DMS 273 (cell line): Measurements from ENCODE around the gene CA5B.
A peak's percentile ranks its signal among the peaks of the same experiment; 100 is the strongest.
"Not testable (repeated sequence)": the region's sequence is repeated elsewhere in the genome, so short reads cannot be mapped to it uniquely, and the experiment has no call there.

Experiments used
- DNase-seq: peaks from one replicate; lab custom pipeline; 2025; ENCODE audit not compliant: unreplicated experiment; lab: John Stamatoyannopoulos, UW

The CA5B gene

GRCh38 chrX:15812192-15812938 is 74.3 kb downstream of the CA5B start:
- no peak for DNase-seq

DNA sequence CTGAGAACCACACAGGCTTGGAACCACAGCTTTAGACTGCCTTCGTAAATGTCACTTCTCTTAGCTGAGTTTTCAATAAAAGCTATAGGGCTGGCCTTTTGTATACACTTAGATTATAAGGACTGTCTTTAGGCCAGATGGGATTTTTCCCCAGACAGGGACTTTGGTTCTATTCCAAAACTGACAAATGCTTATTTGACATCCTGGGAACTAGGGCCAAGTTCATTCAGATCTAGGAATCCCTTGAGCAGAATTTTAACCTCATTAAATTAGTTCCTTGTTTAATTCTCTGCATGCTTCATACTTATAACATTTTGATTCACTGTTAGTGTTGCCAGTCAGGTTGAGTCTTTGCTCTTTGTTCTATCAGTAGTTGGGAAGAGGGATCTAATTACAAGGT is 75.3 kb downstream of the CA5B start:
- peak; percentile 6 for DNase-seq

- no peak for DNase-seq
Observed at GRCh38 chrX:15814771-15815365, 76.8 kb downstream of the CA5B start.

DNA sequence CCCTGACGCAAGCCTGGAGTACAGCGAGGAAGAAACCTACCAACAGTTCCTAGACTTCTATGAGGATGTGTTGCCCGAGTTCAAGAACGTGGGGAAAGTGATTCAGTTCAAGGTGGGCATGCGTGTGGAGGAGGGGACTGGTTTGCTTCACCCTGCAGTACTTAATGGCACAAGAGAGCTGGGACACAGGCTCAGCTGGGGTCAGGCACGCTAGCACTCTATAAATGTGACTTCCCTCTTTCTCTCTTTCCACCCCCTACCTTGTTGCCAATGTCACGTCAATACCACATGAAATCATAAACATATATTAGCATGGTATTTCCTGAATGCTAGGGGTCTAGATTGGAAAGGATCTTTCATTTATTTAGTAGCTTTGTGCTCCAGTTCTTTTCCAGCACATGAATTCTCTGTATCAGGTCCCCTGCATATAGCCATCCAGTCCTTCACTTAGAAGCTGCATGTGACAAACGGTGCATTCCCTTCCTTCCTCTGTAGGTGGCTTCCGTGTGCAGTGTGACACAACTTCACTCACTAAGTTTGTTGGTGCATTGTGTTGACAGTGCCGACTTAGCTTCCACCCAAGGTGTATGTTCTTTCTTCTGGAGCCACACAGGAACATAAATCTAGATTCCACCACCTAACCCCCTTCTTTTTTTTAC is 77.8 kb downstream of the CA5B start:
- peak; percentile 32 for DNase-seq

GRCh38 chrX:15816438-15816809 is 78.4 kb downstream of the CA5B start:
- no peak for DNase-seq

DNA sequence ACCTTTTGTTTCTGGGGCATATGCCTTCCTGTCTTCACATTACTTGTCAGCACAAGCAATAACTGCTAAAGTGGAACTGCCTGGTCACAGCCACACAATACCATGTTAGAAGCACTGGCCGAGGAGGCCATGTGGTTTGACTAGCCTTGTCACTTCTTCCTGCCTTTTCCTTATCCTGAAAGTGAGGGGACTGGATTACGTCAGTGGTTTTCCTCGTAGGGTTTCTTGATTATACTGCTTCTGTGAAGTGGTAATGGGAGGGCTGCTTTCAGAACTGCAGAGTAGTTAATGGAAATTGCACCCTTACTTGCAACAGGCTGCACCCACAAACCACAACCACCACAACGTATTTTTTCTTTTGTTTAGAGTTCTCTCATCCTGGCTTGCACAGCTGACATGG is 78.8 kb downstream of the CA5B start:
- no peak for DNase-seq

DNA sequence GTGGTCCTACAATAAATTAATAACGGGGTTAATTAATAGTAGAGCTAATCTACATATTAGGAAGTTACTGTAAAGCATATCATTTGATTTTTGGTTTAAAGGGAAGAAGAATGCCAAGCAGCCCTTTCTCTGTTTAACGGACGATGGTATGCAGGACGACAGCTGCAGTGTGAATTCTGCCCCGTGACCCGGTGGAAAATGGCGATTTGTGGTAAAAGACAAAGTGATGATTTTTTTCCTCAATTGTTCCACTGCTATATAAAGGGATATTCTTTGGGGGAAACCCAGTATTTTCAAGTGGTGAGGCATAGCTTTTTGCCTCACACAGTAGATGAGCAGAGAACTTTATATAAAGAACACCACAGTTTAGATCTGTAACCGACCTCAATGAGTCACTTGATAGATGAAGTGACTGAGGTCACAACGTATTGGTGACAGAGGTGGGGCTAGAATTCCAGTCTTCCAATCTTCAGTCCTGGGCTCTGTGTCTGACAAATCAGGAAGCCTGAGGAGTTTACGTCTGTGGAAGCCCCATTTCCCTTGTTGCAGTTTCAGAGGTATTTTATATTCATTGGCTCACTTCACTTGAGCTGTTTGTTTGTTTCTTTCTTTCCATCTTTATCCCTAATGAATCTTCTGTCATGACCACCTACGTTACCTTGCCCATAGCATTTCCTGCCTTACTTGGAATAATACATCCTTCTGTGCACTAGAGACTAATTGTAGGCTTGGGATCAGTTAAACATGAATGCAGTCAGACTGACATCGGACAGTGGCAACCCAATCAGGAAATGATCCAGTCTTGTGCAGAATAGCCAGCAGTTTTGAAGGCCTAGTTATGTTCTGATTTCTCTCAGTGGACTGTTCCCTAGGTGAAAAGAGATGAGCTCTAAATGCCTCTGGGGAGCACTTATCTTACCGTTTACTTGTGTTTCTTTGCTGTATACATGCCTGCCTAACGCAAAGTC is 82.3 kb downstream of the CA5B start:
- no peak for DNase-seq

DNA sequence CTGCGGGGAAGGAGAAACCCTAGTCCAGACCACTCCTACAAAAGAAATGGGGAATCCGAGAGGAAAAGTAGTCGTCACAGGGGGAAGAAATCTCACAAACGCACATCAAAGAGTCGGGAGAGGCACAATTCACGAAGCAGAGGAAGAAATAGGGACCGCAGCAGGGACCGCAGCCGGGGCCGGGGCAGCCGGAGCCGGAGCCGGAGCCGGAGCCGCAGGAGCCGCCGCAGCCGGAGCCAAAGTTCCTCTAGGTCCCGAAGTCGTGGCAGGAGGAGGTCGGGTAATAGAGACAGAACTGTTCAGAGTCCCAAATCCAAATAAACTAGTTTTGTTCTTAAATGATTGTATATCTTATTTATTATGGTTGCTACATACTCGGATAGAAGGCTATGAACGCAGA is 84.9 kb downstream of the CA5B start:
- no peak for DNase-seq

DNA sequence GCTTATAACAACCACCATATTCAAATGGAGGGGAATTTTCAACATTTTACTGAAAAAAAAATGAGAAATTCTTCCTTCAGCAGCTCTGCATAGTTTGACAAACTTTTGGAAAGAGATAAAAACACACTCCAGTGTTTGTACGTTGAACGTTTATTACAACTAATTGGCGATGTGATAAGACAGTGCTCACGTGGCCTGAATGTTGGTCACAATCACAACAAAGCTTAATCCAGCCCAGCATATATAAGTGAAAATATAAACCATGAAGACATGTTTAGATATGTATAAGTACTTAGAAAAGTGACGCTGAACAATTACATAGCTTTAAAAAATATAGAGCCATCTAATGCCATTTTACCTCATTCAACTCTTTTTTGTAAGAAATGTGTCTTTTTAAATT is 87.9 kb downstream of the CA5B start:
- DNase-seq: no peak

- no peak for DNase-seq
Observed at GRCh38 chrX:15829217-15829616, 91.1 kb downstream of the CA5B start.

GRCh38 chrX:15831347-15831746 is 93.3 kb downstream of the CA5B start:
- not testable (repeated sequence) for DNase-seq

DNA sequence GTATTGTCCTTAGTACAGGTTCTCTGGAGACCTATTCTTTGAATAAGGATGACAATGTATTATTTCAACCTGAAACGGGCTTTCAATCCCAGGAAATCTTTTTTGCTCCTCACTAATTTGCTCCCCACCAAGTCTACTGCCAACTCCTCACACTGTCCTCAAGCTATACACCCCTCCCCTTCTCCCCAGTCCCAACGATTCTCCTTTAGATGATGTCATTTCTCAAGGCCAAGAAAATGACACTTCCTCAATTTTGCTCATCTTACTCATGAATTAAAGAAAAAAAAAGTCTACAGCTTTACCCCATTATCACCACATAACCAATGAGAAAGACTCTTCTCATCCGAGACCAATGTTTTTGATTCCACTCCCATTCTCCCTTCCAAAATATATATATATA is 96.0 kb downstream of the CA5B start:
- no peak for DNase-seq

DNA sequence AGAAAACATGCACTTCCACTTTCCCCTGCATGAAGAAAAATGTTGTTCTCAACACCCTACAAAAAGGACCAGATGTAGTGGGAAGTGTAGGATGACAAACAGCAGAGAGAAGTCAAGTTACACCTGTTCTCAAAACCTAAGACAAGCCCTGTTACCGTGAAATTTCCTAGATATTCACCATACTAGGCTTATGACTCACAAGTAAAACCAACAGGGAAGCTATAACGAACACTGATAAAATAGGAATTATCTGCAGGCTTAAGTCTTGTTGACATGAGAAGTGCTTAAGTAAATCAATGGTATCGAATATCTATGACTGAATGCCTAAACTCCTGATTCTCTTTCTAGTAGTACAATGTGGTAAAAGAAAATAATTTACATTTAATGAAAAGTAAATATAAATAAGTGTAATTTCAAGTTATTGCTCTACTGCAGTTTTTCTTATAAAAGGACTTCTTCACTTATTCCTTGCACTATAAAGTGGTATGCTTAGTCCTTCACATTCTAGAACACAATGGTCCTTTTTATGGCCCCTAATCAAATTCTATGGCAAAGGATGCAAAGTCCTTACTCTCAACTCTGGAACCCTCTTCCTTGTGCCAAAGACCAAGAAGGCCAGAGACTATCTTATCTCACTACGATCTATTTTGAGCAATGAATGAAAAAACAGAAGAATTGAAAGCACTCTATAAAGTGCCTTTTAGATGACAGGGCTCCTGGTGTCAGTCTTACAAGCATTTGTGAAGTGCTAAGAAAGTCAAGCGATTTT is 96.9 kb downstream of the CA5B start:
- no peak for DNase-seq
